NCI-H748 (cell line): ENCODE results near the gene HCAR3.
"Not testable (repeated sequence)": the region's sequence is repeated elsewhere in the genome, so short reads cannot be mapped to it uniquely, and the experiment has no call there.

ENCODE experiments used
- DNase-seq: peaks from one replicate; lab custom pipeline; 2025; ENCODE audit not compliant: unreplicated experiment; lab: John Stamatoyannopoulos, UW

Gene HCAR3

DNA sequence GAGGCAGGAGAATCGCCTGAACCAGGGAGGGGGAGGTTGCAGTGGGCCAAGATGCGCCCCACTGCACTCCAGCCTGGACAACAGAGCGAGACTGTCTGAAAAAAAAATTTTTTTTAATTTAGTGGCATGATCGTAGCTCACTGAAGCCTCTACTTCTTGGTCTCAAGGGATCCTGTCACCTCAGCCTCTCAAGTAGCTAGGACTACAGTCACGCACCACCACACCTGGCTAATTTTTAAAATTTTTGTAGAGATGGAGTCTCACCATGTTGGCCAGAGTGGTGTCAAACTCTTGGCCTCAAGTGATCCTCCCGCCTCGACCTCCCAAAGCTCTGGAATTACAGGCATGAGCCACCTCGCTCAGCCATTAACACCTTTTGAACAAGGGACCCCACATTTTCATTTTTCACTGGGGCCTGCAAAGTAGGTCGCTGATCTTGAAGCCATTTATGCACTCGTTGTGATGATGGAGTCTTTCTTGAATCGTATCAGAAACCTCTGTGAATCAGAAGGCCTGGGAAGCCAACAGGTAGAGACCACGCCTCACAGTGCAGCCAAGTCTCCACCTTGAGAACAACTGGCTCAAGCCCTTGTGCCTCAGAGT is 8.1 kb upstream of the HCAR3 start:
- no peak for DNase-seq

- no peak for DNase-seq
Measured at GRCh38 chr12:122722387-122722786, 5.8 kb upstream of the HCAR3 start.

GRCh38 chr12:122721057-122721545 is 4.5 kb upstream of the HCAR3 start:
- DNase-seq, result no peak

GRCh38 chr12:122715211-122715610 is 1.4 kb downstream of the HCAR3 start:
- not testable (repeated sequence) for DNase-seq

- DNase-seq, result not testable (repeated sequence)
Measured at GRCh38 chr12:122713491-122714188, 3.0 kb downstream of the HCAR3 start.

GRCh38 chr12:122711266-122711665 is 5.3 kb downstream of the HCAR3 start:
- DNase-seq, result not testable (repeated sequence)

DNA sequence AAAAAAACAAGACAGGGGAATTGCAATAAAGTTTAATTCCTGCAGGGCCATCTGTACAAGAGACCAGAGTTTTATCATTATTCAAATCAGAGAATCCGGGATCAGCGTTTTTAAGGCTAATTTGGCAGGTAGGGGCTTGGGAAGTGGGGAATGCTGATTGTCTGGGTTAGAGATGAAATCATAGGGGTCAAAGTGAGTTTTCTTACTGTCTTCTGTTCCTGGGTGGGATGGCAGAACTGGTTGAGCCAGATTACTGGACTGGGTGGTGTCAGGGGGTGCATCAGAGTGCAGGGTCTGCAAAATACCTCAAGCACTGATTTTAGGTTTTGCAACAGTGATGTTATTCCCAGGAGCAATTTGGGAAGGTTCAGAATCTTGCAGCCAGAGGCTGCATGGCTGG is 6.3 kb downstream of the HCAR3 start:
- not testable (repeated sequence) for DNase-seq

DNA sequence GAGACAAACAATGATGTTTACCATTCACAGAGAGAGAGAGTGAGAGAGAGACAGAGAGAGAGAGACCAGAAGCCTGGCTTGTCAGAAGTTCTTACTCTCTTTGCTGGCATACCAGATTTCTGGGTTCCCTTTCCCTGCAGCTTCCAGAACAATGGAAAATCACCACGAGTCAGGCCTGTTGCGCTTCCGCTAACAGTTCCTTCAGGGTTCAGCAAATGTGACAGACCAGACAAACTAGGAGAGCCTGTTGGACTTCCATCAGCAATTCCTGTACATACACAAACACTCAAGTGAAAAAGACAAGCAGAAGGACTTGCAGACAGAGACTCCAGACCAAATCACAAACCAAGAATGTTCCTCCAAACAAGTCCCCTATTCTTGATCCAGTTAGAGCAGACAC is 7.3 kb downstream of the HCAR3 start:
- DNase-seq, result not testable (repeated sequence)

- not testable (repeated sequence) for DNase-seq
Measured at GRCh38 chr12:122703841-122704240, 12.8 kb downstream of the HCAR3 start.

- DNase-seq, result not testable (repeated sequence)
Measured at GRCh38 chr12:122702890-122703611, 13.6 kb downstream of the HCAR3 start, which contains the start of gene HCAR2. HCAR2 (minus strand) TSS chr12:122703357; CDS start chr12:122703283, 74 bp downstream.

- not testable (repeated sequence) for DNase-seq
Measured at GRCh38 chr12:122701481-122701880, 15.1 kb downstream of the HCAR3 start.

DNA sequence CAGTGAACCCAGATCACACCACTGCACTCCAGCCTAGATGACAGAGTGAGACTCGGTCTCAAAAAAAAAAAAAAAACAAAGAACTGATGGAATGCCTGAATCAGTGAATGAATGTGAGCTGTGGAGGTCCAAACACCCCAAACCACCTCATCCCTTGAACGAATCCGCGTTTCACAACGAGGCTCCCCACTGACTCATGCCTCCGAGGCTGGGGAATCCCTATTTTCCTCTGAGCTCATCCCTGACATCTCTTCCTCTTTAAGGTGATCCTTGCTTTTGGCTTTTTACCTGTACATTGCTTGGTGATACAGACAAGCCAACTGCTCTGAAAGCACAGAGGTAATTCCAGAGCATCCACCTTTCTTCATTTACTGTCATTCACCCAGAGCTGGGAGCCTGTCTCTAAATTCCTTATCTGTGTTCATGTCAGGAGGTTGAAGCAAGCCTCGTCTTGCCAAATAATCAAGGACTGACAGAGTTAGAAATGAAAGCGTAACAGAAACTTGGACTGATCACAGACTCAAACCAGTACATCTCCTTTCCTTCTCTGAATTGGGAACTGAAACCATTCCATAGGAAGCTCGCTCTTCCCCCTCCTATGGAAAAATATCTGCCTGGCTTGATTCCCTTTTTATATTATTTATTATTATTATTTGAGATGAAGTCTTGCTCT is 16.4 kb downstream of the HCAR3 start:
- DNase-seq, result not testable (repeated sequence)

DNA sequence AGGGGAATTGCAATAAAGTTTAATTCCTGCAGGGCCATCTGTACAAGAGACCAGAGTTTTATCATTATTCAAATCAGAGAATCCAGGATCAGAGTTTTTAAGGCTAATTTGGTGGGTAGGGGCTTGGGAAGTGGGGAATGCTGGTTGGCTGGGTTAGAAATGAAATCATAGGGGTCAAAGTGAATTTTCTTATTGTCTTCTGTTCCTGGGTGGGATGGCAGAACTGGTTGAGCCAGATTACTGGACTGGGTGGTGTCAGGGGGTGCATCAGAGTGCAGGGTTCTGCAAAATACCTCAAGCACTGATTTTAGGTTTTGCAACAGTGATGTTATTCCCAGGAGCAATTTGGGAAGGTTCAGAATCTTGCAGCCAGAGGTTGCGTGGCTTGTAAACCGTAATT is 19.7 kb downstream of the HCAR3 start:
- not testable (repeated sequence) for DNase-seq

DNA sequence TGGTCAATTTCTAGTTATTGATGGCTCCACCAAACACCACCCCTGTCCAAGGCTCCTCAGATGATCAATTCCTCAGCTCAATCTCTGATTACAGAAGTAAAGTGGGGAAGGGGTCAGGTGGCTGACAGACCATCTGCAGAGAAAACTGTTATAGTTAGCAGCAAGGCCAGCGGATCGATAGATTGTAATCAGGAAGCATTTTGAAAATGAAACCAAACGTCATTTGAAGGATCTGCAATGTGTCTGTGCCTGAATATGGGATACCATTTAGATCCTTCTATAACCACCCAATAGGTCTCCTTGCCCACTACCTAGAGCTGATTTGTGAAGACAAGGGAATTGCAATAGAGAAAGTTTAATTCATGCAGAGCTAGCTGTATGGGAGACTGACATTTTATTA is 25.0 kb downstream of the HCAR3 start:
- no peak for DNase-seq

GRCh38 chr12:122688291-122688690 is 28.3 kb downstream of the HCAR3 start:
- DNase-seq, result peak; percentile 6

DNA sequence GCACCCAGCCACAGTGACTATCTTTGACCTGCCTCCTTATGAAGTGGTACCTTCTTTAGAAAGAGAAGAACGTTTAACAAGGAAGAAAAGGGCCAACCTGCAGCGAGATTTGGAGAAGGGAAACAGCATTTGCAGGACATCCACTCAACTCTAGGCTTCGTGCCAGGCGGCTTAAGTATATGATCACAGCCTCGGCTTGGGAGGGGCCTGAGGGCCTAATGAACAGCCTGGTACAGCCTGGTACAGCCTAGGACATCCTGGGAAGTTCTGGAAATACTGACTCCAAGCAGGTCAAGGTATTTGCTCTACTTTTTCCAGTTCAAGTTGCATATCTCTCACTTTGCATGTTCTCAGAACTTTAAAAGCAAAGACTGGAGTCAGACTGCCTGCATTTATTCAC is 29.5 kb downstream of the HCAR3 start:
- no peak for DNase-seq

DNA sequence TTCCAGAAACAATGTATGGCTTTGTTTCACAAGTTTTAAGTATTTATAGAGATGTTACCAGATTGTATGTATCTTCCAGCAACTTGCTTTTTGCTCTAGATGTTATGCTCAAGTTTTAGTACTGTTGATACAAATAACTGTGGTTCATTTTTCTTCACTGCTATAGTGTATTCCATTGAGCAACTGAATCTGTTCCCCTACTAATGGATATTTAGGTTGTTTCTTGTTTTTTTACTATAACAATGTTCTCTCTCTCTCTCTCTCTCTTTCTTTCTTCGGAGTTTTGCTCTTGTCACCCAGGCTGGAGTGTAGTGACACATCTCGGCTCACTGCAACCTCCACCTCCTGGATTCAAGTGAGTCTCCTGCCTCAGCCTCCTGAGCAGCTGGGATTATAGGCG is 30.1 kb downstream of the HCAR3 start:
- no peak for DNase-seq

DNA sequence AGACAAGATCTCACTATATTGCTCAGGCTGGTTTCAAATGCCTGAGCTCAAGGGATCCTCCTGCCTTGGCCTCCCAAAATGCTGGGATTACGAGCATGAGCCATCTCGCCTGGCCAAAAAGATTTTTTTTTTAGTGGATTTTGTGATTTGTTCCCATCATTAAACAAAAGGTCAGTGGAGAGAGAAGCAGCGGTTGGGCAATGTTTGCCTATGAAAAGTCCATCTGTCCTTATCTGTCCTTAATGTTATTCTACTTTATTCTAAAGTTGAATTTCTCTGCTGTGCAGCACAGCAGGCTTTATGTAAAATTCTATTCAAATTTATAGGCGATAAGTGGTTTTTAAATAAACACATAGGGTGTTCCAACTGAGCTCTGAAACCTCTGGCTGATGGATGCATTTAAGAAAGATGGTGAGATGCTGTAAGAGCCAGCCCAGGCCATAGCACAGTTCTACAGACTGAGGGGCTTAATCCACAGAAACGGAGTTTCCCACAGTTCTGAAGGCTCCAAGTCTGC is 32.3 kb downstream of the HCAR3 start:
- no peak for DNase-seq

GRCh38 chr12:122681814-122682213 is 34.8 kb downstream of the HCAR3 start:
- no peak for DNase-seq

GRCh38 chr12:122680989-122681388 is 35.6 kb downstream of the HCAR3 start:
- DNase-seq, result not testable (repeated sequence)

- DNase-seq, result not testable (repeated sequence)
Measured at GRCh38 chr12:122676781-122677180, 39.8 kb downstream of the HCAR3 start.
